Hepatocyte (in vitro differentiated cells): ENCODE measurements around the gene GLP2R.

Source experiments
- EZH2 ChIP-seq: fragments of 200-600 bp; sonication (generic); IDR thresholded peaks from 2 replicates; pipeline ENCODE4 v1.6.1; 2016; ENCODE audit warnings: antibody characterized with exemption, mild to moderate bottlenecking, borderline replicate concordance
- TF ChIP-seq, protein P1 (sequence below): fragments of 200-600 bp; sonication (generic); IDR thresholded peaks from 2 replicates; pipeline ENCODE4 v1.5.1; 2016; ENCODE audit warnings: antibody characterized with exemption, mild to moderate bottlenecking; ENCODE audit not compliant: poor library complexity

- TF ChIP-seq, protein P1, sequence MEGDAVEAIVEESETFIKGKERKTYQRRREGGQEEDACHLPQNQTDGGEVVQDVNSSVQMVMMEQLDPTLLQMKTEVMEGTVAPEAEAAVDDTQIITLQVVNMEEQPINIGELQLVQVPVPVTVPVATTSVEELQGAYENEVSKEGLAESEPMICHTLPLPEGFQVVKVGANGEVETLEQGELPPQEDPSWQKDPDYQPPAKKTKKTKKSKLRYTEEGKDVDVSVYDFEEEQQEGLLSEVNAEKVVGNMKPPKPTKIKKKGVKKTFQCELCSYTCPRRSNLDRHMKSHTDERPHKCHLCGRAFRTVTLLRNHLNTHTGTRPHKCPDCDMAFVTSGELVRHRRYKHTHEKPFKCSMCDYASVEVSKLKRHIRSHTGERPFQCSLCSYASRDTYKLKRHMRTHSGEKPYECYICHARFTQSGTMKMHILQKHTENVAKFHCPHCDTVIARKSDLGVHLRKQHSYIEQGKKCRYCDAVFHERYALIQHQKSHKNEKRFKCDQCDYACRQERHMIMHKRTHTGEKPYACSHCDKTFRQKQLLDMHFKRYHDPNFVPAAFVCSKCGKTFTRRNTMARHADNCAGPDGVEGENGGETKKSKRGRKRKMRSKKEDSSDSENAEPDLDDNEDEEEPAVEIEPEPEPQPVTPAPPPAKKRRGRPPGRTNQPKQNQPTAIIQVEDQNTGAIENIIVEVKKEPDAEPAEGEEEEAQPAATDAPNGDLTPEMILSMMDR: no peak
- no peak for TF ChIP-seq EZH2
Observed at GRCh38 chr17:9825641-9826150, at the start of gene GLP2R.
